GM19324 (cell line): Measurements from ENCODE around the gene MICALL2.

Experiments
- ATAC-seq: cut with Tn5 transposase; IDR thresholded peaks from one replicate; pipeline ENCODE4 v1.9.1; 2021; ENCODE audit warnings: mild to moderate bottlenecking, moderate library complexity; ENCODE audit not compliant: unreplicated experiment, low FRiP score

The MICALL2 gene

DNA sequence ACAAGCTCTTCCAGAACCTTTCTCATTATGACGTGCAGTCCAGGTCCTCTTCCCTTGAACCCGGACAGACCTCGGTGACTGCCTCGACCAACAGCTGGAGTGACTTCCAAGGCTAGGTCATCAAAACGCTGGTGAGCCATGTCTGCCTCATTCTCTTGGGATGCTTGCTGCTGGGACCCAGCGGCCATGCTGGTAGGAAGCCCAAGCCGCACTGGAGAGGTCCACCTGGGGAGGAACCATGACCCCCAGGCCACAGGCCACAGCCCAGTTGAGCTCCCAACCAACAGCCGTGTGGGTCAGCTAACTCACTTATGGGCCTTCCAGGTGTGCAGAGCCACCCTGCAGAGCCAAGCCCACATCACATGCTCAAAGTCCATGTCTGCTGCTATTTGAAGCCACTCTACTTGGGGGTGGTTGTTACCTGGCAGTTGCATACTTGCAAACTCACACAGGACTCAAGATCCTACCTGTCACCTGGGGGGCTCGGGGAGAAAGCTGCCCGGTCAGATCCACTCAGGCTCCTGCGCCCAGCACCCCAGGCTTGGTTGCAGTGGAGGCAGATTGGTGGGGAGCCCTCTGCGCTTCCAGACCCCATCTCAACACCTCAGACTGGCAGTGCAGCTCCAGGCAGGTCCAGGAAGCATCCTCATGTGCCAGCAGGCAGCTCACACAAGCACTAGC, 57.0 kb downstream of the MICALL2 start:
- ATAC-seq: no peak

DNA sequence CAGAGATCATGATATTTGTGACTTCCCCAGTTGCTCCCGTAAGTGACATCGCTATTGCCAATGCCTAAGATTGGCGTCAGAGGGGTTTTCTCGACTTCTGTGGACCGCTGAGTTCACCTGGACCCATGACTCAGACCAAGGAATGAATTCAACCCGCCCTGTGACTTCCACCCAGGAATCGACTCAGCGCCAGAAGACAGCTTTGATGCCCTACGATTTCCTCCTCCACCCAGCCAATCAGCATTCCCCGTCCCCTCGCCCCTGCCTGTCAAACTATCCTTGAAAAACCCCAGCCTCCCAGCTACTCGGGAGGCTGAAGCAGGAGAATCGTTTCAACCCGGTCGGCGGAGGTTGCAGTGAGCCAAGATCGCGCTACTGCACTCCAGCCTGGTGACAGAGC, 58.3 kb downstream of the MICALL2 start:
- ATAC-seq: no peak

DNA sequence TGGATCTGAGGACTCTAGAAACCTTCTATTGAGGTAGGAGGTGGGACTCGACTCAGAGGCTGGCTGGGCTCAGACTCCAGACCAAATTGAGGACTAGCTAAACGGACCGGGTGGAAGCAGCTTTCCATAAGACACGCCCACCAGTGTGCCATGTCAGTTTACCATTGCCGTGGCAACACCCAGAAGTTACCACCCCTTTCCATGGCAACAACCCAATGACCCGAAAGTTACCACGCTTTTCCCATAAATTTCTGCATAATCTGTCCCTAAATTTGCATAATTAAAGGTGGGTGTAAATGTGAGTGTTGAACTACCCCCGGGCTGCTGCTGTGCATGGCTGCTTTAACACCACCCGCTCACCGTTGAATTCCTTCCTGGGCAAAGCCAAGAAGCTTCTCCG, 58.9 kb downstream of the MICALL2 start:
- no peak for ATAC-seq

DNA sequence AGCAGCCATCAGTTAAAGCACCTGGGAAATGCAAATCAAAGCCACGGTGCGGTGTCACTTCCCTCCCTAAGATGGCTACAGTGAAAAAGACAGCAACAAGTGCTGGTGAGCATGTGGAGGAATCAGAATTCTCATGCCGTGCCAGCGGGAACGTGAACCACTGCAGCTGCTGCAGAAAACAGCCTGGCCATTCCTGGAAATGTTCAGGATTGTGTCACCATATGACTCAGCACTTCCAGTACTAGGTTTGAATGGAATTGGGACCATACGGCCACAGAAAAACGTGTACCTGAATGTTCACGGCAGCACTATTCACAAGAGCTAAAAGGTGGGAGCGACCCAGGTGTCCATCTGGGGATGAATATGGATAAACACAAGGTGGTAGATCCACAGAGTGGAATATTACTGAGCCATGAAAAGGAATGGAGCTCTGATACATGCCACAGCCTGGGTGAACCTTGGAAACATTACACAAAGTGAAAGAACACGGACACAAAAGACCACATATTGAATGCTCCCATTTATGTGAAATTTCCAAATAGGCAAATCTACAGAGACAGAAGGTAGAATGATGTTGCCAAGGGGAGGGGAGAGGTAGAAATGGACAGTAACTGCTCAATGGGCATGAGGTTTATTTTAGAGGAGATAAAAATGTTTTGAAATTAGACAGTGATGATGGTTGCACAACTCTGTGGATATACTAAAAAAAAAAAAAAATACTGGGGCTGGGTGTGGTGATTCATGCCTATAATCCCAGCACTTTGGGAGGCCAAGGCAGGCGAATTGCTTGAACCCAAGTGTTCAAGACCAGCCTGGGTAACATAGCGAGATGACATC, 61.6 kb downstream of the MICALL2 start:
- no peak for ATAC-seq

DNA sequence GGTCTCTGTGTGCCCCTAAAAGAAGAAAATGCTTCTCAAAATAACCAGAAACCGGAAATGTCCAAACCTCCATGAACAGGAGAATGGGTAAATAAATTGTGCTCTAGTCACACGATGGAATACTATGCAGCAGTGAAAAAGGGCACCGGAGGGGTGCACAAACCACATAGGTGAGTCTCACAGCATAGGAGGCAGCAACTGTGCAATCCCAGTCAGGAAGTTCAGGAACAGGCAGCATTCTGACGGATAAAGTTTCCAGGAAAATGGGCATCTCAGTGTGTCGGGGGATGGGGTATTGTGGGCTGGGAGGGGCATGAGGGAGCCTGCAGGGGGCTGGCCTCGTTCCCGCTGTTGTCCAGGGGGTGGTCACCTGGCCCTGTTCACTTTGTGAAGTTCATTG, 63.1 kb downstream of the MICALL2 start:
- ATAC-seq: no peak

DNA sequence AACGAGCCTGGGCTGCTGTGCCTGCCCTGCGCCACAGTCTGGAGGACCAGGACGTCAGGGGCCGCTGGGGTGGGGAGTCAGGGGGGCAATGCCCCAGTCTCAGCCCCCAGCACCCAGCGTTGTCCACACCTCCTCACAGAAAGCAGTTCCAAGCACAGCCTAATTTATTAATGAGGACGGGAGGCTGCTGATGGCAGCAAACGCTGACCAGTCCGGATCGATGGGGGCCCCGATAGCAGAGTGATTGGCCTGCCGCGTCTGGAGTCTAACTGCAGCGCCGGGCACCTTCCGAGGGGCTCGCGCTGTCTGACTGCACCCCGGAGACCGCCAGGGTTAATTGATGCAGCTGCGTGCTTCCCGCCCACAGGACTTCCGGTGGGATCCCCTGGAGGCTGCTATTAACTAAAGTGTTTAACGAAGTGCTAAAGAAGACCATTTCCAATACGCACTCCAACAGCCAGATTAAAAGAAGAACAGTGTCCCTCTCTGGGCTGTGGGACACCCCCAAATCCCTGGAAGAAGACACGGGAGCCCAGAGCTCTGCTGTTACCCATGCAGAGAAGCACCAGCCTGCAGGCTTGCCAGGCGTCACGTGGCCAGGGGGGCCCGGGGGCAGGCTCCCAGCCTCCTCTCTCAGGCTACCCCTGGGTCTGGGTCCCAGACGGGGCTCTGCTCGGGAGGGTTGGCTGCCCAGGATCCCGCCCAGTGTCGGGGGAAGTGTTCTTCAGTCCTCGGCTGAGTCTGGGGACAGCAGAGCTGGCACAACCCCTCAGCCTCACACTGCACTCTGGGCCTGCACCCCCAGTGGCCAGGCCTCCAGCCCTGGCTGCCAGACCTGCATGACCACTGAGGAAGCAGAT, 63.8 kb downstream of the MICALL2 start:
- ATAC-seq: no peak

DNA sequence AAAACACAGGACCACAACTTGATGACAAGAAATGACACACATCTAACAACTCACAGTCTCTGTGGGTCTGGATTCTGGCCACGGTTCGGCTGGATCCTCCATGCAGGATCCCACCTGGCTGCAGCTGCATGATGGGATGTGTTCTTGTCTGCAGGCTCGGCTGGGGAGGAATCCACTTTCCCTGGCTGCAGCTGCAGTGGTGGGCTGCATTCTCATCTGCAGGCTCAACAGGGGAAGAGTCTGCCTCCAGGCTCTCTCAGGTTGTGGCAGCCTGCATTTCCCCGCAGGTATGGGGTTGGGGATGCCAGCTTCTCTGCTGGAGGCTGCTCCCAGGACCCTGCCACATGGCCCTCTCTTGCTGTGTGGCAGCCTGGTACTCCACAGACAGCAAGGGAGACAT, 64.9 kb downstream of the MICALL2 start:
- no peak for ATAC-seq

DNA sequence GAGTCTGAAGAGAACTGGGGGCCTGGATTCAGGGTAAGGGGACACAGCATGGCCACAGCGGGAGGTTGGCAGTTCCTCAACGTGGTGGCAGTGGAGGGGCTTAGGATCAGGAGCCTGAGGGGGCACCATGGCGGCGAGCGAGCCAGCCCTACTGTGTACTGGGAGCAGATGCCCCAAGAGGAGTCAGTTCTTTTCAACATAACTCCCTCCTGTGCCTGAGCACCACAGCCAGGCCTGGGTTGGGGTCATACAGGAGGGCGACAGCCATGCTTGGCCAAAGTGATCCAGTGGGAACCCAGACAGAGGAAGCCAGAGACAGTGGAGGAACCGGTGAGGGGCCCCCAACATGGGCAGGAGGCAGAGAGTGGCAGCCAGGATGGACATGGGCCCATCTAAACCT, 65.8 kb downstream of the MICALL2 start:
- no peak for ATAC-seq

DNA sequence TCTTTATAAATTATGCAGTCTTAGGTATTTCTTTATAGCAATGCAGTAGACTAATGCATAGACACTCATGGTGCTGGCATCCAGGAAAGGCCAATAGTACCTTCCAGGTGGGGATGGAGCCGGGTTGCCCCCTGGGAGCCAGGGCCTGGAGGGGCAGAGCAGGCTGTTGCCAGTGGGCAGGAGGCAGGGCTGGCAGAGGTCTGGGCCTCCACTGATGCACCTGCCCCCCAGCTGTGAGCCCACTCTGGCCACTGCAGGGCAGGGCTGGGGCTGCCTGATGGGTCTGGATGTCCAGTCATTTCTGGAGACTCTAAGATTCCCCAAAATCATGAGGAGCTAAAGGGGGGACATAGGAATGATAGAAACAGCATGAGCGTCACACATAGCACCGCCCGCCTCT, 66.7 kb downstream of the MICALL2 start:
- ATAC-seq: no peak

DNA sequence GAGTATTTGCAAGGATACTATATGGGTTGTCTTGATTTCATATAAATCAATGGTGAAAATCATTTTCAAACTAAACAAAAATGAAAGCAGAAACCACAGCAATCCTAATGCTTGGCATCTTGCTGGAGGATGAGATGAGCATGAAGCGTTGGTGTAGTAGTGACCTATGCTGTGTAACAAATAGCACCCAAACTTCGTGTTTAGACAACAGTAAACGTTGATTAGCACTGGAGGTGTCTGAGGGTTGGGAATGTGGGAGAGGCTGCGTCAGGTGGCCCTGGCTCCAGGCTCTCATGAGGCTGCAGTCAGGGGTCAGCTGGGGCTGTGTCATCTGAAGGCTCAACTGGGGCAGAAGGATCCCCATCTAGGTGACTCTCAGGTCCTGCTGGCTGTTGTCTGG, 67.8 kb downstream of the MICALL2 start:
- ATAC-seq: no peak

DNA sequence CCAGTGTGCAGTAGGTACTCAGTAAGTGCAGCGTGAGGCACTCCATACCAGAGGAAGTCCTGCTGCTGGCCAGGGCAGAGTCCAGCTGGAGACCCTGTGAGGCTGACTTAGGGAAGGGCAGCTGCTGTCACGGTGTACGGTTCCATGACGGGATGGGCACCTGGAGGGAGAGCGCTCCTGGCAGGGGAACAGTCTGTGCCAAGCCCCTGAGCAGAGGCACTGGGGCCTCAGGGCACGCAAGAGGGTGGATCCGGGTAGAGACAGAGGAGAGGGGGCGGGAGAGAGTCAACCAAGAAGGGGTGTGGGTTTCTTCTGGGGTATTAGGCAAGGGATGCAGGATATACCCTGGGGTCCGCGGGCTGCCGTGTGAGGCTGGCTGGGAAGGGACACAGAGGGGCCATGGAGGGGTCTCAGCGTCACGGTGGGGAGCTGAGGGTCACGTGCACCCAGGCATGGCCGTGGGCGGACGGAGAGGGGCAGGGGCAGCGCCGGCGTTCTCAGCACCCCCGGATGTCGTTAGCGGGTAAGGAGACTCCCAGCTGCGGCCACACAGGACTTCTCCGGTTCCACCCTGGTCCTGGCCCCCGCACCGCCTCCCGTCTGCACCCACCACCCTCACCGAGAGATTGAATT, 70.5 kb downstream of the MICALL2 start:
- no peak for ATAC-seq

DNA sequence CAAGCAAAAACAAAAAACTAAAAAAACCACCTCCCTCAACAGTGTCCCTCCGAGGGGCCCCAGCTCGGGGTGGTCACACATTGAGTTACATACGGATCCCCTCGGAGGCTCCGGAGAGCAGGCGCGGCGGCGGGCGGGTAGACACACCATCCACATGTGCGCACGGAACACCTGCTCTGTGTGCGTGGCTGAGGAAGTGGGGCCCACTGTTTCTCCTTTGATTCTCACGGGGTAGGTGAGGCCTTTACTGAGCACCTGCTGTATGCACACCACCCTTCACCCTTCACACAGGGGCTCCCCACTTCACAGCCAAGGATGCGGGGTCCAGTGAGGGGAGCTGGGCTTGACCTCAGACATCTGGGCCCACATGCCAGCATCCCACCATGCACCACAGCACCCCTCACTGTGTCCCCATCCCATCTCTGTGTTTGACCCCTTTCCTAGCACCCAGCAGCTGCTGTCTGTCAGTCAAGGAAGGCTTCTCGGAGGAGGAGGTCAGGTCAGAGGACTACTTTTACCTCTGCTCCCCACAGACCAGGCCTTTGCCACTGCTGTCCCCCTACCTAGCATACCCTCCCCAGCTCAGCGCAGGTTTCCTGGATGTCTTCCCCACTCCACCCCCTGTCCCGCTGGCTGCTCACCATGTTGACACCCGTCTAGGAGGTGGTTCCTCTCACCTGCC, 71.1 kb downstream of the MICALL2 start:
- no peak for ATAC-seq

DNA sequence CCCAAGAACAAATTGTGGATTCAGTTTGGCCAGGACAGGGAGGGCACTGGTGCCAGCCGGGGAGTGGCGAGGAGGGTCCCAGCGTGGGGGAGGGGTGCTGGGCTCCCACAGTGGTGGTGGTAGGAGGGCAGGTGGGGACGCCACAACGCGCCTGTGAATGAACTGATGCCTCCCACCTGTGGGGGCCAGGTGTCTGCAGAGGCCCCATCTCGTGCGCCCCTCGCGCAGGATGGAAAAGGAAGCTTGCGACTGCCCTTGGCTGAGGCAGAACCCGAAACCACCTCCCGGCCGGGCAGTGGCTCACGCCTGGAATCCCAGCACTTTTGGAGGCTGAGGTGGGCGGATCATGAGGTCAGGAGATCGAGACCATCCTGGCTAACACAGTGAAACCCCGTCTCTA, 72.0 kb downstream of the MICALL2 start:
- no peak for ATAC-seq

DNA sequence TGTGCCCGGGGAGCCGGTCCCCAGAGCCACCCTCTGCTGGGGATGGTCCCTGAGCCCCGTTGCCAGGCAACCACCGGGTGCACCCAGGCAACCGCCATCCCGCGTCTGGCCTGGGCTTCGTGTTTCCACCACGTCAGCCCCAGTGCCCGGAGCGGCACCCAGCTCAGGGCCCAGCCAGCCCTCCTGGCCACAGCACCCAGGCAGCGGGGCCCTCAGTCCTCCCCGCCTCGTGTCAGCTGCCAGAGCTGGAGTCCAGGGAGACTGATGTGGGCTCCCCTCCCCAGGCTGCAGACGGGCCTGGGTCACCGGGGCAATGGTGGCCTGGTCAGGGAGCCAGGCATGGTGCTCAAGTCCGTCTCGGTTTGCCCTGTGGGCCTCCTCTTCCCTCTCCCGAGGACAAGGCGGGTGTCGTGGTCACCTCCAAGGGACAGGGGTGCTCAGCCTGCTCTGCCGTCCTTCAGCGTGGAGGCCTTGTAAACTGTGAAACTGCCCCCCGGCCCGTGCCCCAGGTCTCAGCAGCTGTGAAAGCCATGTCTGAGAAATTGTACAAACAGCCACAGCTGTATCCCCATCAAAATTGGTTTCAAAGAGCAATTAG, 72.5 kb downstream of the MICALL2 start:
- ATAC-seq: no peak

DNA sequence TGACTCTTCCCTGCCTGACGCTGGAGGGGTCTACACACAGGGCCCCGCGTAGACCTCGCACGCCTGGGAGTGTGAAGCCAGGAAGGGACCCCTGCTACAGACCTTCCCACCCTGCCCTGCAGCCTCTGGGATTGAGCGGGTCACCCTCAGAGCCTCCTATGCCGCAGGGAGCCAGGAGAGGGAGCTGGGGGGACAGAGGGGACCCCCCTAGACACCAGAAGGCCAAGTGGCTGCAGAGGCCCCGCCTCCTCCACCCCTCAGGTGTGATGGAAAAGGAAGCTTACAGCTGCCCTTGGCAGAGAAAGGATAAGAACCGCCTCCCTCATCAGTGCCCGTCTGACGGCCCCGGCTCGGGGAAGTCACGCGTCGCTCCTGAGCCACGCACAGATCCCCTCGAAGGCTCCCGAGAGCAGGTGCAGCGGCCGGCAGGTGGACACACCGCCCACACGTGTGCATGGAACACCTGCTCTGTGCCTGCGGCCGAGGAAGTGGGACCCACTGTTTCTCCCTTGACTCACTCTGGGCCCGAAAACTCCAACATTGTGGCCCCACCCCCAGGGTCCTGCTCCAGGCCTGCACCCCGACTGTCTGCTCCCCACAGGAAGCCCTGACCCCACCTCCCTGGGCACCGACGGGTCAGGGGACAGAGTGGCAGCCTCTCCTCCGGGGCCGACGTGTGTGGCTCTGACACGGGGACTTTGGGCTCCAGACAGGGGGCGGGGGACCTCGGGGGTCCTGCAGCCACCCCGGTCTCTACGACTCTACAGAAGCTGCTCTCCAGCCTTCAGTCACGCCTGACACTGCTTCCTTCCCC, 73.3 kb downstream of the MICALL2 start:
- ATAC-seq: no peak

DNA sequence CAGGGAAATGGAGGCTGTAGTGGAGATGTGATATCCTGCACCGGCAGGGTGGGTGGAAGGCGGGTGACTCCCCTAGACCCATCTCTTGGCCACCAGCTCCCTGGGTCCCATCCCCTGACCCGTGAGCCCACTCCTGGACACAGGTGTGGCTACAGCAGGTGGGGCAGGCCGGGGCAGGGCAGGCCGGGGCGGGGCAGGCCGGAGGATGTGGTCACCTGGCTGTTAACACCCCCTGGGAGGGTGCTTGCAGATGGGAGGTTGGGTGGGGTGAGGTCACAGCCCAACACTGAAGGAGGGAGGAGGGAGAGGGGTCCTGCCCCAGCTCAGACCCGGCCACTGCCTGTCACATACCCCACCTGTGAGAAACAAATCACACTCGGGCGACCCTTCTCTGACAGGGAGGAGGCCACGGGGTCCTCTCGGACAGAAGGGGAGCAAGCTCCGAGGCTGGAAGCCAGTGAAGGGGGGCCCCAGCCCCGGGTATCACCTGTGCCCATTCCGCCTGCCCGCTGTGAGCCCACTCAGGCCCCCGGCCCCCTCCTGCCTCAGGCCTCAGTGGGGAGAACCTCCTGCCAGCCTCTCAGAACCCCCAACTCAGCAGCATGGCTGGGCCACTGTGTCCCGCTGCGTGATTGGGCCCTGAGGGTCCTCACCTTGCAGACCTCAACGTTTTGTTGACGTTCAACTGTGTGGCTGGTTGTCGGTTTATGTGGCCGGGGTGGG, 74.0 kb downstream of the MICALL2 start:
- no peak for ATAC-seq
